Activated B cell treated with CpG ODN at 0.5 μM for 24 hours (primary cell): ENCODE measurements around the gene SRGAP1. TPM values are rescaled to one million over a fixed set of nuclear protein-coding genes. Genes with fewer than 3 reads are reported as not detected.
"Not testable (repeated sequence)": the region's sequence is repeated elsewhere in the genome, so short reads cannot be mapped to it uniquely, and the experiment has no call there.

ENCODE experiments used
- ATAC-seq: fragments of 200-7000 bp; cut with Tn5 transposase; one replicate; pipeline ENCODE4 v1.10.0; 2021; ENCODE audit warnings: low read depth, mild to moderate bottlenecking, moderate library complexity
- CTCF ChIA-PET: fragments of 350-600 bp; sonication (Branson Sonifier 250); formaldehyde crosslinking; loops from one replicate; lab custom pipeline; 2021; ENCODE audit warnings: antibody characterized with exemption; lab: Charles Lee
- POLR2A ChIA-PET: fragments of 350-600 bp; sonication (Branson Sonifier 250); formaldehyde crosslinking; loops from one replicate; lab custom pipeline; 2021; ENCODE audit warnings: antibody characterized with exemption; lab: Charles Lee
- DNase-seq: peaks from one replicate; pipeline ENCODE4 v3.0.0; 2022
- H3K27ac Mint-ChIP-seq: one replicate; pipeline ENCODE4 v1.8.0; 2020; ENCODE audit warnings: mixed read lengths
- H3K27me3 Mint-ChIP-seq: one replicate; pipeline ENCODE4 v1.8.0; 2021; ENCODE audit warnings: mixed read lengths
- H3K36me3 Mint-ChIP-seq: one replicate; pipeline ENCODE4 v1.8.0; 2021; ENCODE audit warnings: low read depth, mixed read lengths
- H3K4me1 Mint-ChIP-seq: one replicate; pipeline ENCODE4 v1.8.0; 2021; ENCODE audit warnings: mixed read lengths
- H3K4me3 Mint-ChIP-seq: one replicate; pipeline ENCODE4 v1.8.0; 2020; ENCODE audit warnings: mild to moderate bottlenecking, mixed read lengths
- H3K9me3 Mint-ChIP-seq: one replicate; pipeline ENCODE4 v1.8.0; 2020; ENCODE audit warnings: mixed read lengths
- intact Hi-C: fragments of 100-400 bp; cut with micrococcal nuclease; formaldehyde crosslinking; loops from one replicate; pipeline ENCODE4 v1.15.1; 2024
- total RNA-seq: library from RNA; stranded (reverse); gene quantifications from 2 replicates; pipeline ENCODE4 v1.2.3, GENCODE V29; 2022
- TF ChIP-seq, protein P1 (sequence below): fragments of 200-600 bp; IDR thresholded peaks from one replicate; pipeline ENCODE4 v1.8.0; 2022; ENCODE audit warnings: antibody characterized with exemption, mild to moderate bottlenecking

SRGAP1 gene
- total RNA-seq, 1 donor from 2014 or later = 1.1 TPM

DNA sequence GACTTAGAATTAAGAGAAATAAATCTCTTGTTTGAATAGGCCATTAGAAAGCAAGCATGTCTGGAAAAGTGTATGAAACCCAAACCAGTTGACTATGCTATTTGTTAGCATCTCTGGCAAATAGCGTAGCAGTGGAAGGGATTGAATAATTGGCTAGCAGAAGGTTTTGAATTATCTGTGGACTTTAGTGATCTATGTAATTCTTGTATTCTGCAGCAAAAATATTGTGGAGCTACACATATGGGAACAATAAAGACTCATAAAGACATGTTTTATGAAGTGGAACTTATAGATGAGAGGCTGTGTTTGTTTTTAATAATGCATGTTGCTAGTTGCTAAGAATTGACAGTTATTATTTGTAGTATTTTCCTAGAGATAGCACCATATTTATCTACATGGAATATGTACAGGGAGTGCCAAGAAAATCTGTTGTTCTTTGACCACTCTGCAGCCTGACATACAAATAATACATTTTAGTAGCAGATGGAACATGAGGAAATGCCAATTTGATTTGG is 4.7 kb downstream of the SRGAP1 start:
- POLR2A ChIA-PET = no interaction called here
- no peak overlapping the region for H3K27ac Mint-ChIP-seq
- H3K9me3 Mint-ChIP-seq = no peaks in the 10 kb centered on the region
- intact Hi-C loops = no loop called here
- DNase-seq = no peak
- TF ChIP-seq, protein P1, sequence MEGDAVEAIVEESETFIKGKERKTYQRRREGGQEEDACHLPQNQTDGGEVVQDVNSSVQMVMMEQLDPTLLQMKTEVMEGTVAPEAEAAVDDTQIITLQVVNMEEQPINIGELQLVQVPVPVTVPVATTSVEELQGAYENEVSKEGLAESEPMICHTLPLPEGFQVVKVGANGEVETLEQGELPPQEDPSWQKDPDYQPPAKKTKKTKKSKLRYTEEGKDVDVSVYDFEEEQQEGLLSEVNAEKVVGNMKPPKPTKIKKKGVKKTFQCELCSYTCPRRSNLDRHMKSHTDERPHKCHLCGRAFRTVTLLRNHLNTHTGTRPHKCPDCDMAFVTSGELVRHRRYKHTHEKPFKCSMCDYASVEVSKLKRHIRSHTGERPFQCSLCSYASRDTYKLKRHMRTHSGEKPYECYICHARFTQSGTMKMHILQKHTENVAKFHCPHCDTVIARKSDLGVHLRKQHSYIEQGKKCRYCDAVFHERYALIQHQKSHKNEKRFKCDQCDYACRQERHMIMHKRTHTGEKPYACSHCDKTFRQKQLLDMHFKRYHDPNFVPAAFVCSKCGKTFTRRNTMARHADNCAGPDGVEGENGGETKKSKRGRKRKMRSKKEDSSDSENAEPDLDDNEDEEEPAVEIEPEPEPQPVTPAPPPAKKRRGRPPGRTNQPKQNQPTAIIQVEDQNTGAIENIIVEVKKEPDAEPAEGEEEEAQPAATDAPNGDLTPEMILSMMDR = no peak
- no peak overlapping the region for H3K4me3 Mint-ChIP-seq
- peaks cover 19% of the 10 kb centered on the region for H3K27me3 Mint-ChIP-seq
- CTCF ChIA-PET = no interaction called here
- H3K36me3 Mint-ChIP-seq = peaks cover 2% of the 10 kb centered on the region
- ATAC-seq = no peak
- H3K4me1 Mint-ChIP-seq = peaks cover 6% of the 10 kb centered on the region

DNA sequence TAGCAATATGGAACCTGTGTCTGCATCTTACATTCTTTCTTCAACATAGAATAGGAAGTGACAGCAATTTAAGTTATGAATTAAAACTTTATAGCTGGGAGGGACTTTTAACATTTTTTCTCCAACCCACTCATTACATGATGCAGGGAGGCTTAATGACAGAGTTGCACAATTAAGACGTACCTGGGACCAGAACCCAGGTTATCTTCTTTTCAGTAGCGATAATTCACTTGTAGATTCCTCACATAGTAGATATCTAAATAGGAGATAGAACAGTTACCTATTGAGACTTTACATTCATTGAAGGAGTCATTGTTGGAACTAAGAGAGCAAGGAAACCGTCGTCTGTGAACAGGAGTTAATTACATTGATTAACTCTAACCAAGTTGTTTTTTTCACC is 5.1 kb downstream of the SRGAP1 start:
- ATAC-seq = no peak
- intact Hi-C loops = no loop called here
- Mint-ChIP-seq H3K27me3 (peaks cover 17% of the 10 kb centered on the region), H3K4me3 (no peak overlapping the region), H3K27ac (no peak overlapping the region), H3K9me3 (no peaks in the 10 kb centered on the region), H3K4me1 (peaks cover 4% of the 10 kb centered on the region), H3K36me3 (no peaks in the 10 kb centered on the region)
- DNase-seq = no peak
- POLR2A ChIA-PET = no interaction called here
- TF ChIP-seq, protein P1 = no peak
- CTCF ChIA-PET = no interaction called here

GRCh38 chr12:63853978-63854377 is 9.5 kb downstream of the SRGAP1 start:
- POLR2A ChIA-PET = no interaction called here
- DNase-seq = no peak
- TF ChIP-seq, protein P1 = no peak

DNA sequence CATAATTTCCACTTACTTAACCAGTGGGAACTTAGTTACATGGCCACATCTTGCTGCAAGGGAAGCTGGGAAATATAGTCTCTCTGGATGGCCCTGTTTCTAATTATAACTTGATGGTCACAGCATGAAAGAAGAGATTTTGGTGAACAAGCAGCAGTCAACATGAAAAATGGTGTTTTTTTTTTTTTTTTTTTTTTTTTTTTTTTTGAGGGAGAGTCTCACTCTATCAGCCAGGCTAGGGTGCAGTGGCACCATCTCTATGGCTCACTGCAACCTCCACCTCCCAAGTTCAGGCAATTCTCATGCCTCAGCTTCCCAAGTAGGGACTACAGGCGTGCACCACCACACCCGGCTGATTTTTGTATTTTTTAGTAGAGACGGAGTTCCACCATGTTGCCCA is 10.8 kb downstream of the SRGAP1 start:
- TF ChIP-seq, protein P1 = no peak

More at GRCh38 chr12:63853978-63854377, 9.5 kb downstream of the SRGAP1 start:
- Mint-ChIP-seq H3K36me3 (no peaks in the 10 kb centered on the region), H3K4me1 (no peaks in the 10 kb centered on the region), H3K9me3 (no peaks in the 10 kb centered on the region), H3K27ac (no peak overlapping the region), H3K4me3 (no peak overlapping the region), H3K27me3 (no peaks in the 10 kb centered on the region)
- intact Hi-C loops = no loop called here
- no peak for ATAC-seq
- CTCF ChIA-PET = no interaction called here

DNA sequence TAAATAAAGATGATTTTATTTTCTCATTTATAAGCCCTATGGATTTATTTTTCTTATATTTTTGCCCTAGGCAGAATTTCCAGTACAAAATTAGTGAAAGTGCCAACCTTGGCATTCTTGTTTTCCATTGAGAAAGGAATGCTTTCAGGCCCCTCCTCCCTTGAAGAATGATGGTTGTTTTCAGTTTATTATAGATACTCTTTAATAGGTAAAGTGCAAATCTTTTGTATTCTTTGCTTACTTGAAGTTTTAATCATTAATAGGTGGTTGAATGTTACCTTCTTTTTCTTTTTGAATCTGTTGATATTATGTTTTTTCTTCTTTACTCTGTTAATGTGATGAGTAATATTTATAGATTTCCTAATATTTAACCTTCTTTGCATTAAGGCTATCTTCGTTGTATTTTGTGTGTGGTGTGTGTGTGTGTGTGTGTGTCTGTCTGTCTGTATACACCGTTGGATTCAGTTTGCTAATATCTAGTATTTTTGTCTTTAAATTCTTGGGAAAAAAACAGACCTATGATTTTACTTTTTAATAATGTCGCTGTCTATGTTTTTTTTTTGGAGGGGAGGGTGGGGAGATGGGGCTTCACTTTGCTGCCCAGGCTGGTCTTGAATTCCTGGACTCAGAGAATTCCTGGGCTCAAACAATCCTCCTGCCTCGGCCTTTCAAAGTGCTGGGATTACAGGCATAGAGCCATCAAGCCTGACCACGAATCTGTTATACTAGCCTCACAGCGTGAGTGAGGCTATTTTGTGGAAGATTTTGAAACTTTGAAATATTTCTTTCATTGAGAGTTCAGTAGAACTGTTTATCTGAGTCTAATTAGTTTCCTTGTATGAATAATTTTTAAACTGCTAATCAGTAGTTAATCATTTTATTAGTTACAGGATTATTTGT is 13.5 kb downstream of the SRGAP1 start:
- Mint-ChIP-seq H3K27me3 (peaks cover 5% of the 10 kb centered on the region), H3K36me3 (no peaks in the 10 kb centered on the region), H3K9me3 (no peaks in the 10 kb centered on the region), H3K27ac (no peak overlapping the region), H3K4me1 (no peaks in the 10 kb centered on the region), H3K4me3 (no peak overlapping the region)
- ChIA-PET POLR2A (no interaction called here), CTCF (no interaction called here)
- DNase-seq (no peak), ATAC-seq (no peak)
- TF ChIP-seq, protein P1 = no peak
- intact Hi-C loops = no loop called here

More for the DNA sequence above, 10.8 kb downstream of the SRGAP1 start:
- peaks cover 2% of the 10 kb centered on the region for H3K27me3 Mint-ChIP-seq
- no peak overlapping the region for H3K27ac Mint-ChIP-seq
- no peaks in the 10 kb centered on the region for H3K4me1 Mint-ChIP-seq
- H3K36me3 Mint-ChIP-seq = no peaks in the 10 kb centered on the region
- ChIA-PET POLR2A (interaction anchor here (0.7 kb wide), 1 partner anchor 96 kb away, joined by 7 read pairs; no protein-coding TSS in a partner anchor), CTCF (no interaction called here)
- H3K4me3 Mint-ChIP-seq = no peak overlapping the region
- no peaks in the 10 kb centered on the region for H3K9me3 Mint-ChIP-seq
- DNase-seq (no peak), ATAC-seq (no peak)
- intact Hi-C loops = no loop called here

- H3K9me3 Mint-ChIP-seq, H3K4me3 Mint-ChIP-seq, H3K27me3 Mint-ChIP-seq, DNase-seq, POLR2A ChIA-PET, H3K4me1 Mint-ChIP-seq, H3K36me3 Mint-ChIP-seq, H3K27ac Mint-ChIP-seq, CTCF ChIA-PET, intact Hi-C loops, ATAC-seq: not testable (repeated sequence)
These were observed 15.4 kb downstream of the SRGAP1 start for GRCh38 chr12:63859880-63860279.
